H9 (cell line): Measurements from ENCODE around the gene YIPF2. TPM values are rescaled to one million over a fixed set of nuclear protein-coding genes. Genes with fewer than 3 reads are reported as not detected.
"Not testable (repeated sequence)": the region's sequence is repeated elsewhere in the genome, so short reads cannot be mapped to it uniquely, and the experiment has no call there.

Source experiments
- DNase-seq: peaks from one replicate; pipeline ENCODE4 v3.0.0-alpha.2; 2017
- H2AFZ ChIP-seq: one replicate; pipeline ENCODE4 v1.6.1; 2013; ENCODE audit warnings: mild to moderate bottlenecking, low read length, control low read depth, moderate library complexity
- H2AK5ac ChIP-seq: 2 replicates; pipeline ENCODE4 v1.6.1; 2013; ENCODE audit warnings: low read length, control low read depth, mixed read lengths; ENCODE audit not compliant: insufficient read length
- H2BK120ac ChIP-seq: one replicate; pipeline ENCODE4 v1.6.1; 2013; ENCODE audit warnings: low read depth, mild to moderate bottlenecking, low read length, control low read depth, inconsistent platforms; ENCODE audit not compliant: poor library complexity, severe bottlenecking
- H2BK12ac ChIP-seq: 2 replicates; pipeline ENCODE4 v1.6.1; 2013; ENCODE audit warnings: low read length, control low read depth, mixed read lengths, low read depth; ENCODE audit not compliant: insufficient read length
- H2BK15ac ChIP-seq: 2 replicates; pipeline ENCODE4 v1.6.1; 2013; ENCODE audit warnings: low read depth, low read length, control low read depth
- H2BK20ac ChIP-seq: one replicate; pipeline ENCODE4 v1.6.1; 2013; ENCODE audit warnings: low read depth, mild to moderate bottlenecking, low read length, control low read depth, inconsistent platforms; ENCODE audit not compliant: poor library complexity, severe bottlenecking
- H2BK5ac ChIP-seq: 2 replicates; pipeline ENCODE4 v1.6.1; 2013; ENCODE audit warnings: low read length, control low read depth, mixed read lengths; ENCODE audit not compliant: insufficient read length
- H3K14ac ChIP-seq: 2 replicates; pipeline ENCODE4 v1.6.1; 2013; ENCODE audit warnings: low read length, control low read depth; ENCODE audit not compliant: insufficient read depth
- H3K18ac ChIP-seq: 2 replicates; pipeline ENCODE4 v1.6.1; 2013; ENCODE audit warnings: low read depth, mild to moderate bottlenecking, mixed read lengths, low read length, control low read depth; ENCODE audit not compliant: insufficient read length
- H3K23ac ChIP-seq: 2 replicates; pipeline ENCODE4 v1.6.1; 2013; ENCODE audit warnings: low read length, control low read depth, mixed read lengths, low read depth; ENCODE audit not compliant: insufficient read length
- H3K23me2 ChIP-seq: 2 replicates; pipeline ENCODE4 v1.6.1; 2013; ENCODE audit warnings: low read depth, mild to moderate bottlenecking, mixed read lengths, low read length, control low read depth; ENCODE audit not compliant: insufficient read length, poor library complexity, severe bottlenecking
- H3K27ac ChIP-seq: 2 replicates; pipeline ENCODE4 v1.5.1; 2013; ENCODE audit warnings: low read length, control low read depth, mixed read lengths, low read depth; ENCODE audit not compliant: insufficient read length
- H3K27me3 ChIP-seq: 2 replicates; pipeline ENCODE4 v1.6.1; 2013; ENCODE audit warnings: low read length, control low read depth, inconsistent platforms; ENCODE audit not compliant: insufficient read depth
- H3K4ac ChIP-seq: 2 replicates; pipeline ENCODE4 v1.6.1; 2013; ENCODE audit warnings: low read depth, mild to moderate bottlenecking, control low read depth, inconsistent platforms, low read length, moderate library complexity
- H3K4me1 ChIP-seq: 2 replicates; pipeline ENCODE4 v1.6.1; 2013; ENCODE audit warnings: low read length, control low read depth, inconsistent platforms; ENCODE audit not compliant: insufficient read depth
- H3K4me2 ChIP-seq: 2 replicates; pipeline ENCODE4 v1.6.1; 2013; ENCODE audit warnings: low read length, control low read depth, mixed read lengths; ENCODE audit not compliant: insufficient read length, insufficient read depth
- H3K56ac ChIP-seq: 2 replicates; pipeline ENCODE4 v1.6.1; 2013; ENCODE audit warnings: low read depth, mild to moderate bottlenecking, mixed read lengths, low read length, control low read depth; ENCODE audit not compliant: insufficient read length
- H3K79me1 ChIP-seq: 2 replicates; pipeline ENCODE4 v1.6.1; 2013; ENCODE audit warnings: low read depth, mild to moderate bottlenecking, moderate library complexity, low read length, control low read depth, inconsistent platforms; ENCODE audit not compliant: insufficient read depth, poor library complexity, severe bottlenecking
- H3K79me2 ChIP-seq: 2 replicates; pipeline ENCODE4 v1.6.1; 2013; ENCODE audit warnings: low read length, control low read depth, inconsistent platforms; ENCODE audit not compliant: insufficient read depth
- H3K9ac ChIP-seq: 2 replicates; pipeline ENCODE4 v1.6.1; 2013; ENCODE audit warnings: low read length, control low read depth, mixed read lengths; ENCODE audit not compliant: insufficient read length; ENCODE audit errors: extremely low read depth
- H3K9me3 ChIP-seq: one replicate; pipeline ENCODE4 v1.6.1; 2013; ENCODE audit warnings: low read depth, low read length, inconsistent platforms; ENCODE audit not compliant: control insufficient read depth
- H3T11ph ChIP-seq: one replicate; pipeline ENCODE4 v1.6.1; 2013; ENCODE audit warnings: mild to moderate bottlenecking, low read length, control low read depth, inconsistent platforms
- H4K20me1 ChIP-seq: one replicate; pipeline ENCODE4 v1.6.1; 2013; ENCODE audit not compliant: control insufficient read depth, insufficient read length, insufficient read depth
- H4K5ac ChIP-seq: 2 replicates; pipeline ENCODE4 v1.6.1; 2013; ENCODE audit warnings: low read depth, mild to moderate bottlenecking, mixed read lengths, low read length, control low read depth; ENCODE audit not compliant: insufficient read length
- H4K8ac ChIP-seq: replicated peaks from 2 replicates; pipeline ENCODE4 v1.6.1; 2013; ENCODE audit warnings: low read length, control low read depth, mixed read lengths, low read depth; ENCODE audit not compliant: insufficient read length
- H4K91ac ChIP-seq: 2 replicates; pipeline ENCODE4 v1.6.1; 2013; ENCODE audit warnings: low read depth, mild to moderate bottlenecking, moderate library complexity, mixed read lengths, low read length, control low read depth; ENCODE audit not compliant: insufficient read length
- H3K27ac Mint-ChIP-seq, 3 experiments: 2 replicates in 2 of 3; 3 replicates in 1 of 3; pipeline ENCODE4 v1.8.0; 2020 to 2021; ENCODE audit warnings: mixed read lengths in 3 of 3, mild to moderate bottlenecking in 1 of 3, moderate library complexity in 1 of 3
- H3K27me3 Mint-ChIP-seq: 2 replicates; pipeline ENCODE4 v1.8.0; 2021; ENCODE audit warnings: low read depth, mild to moderate bottlenecking, moderate library complexity, mixed read lengths
- H3K36me3 Mint-ChIP-seq, 3 experiments: 2 replicates in 2 of 3; 3 replicates in 1 of 3; pipeline ENCODE4 v1.8.0; 2020 to 2021; ENCODE audit warnings: low read depth in 3 of 3, mixed read lengths in 3 of 3; ENCODE audit not compliant: insufficient read depth in 1 of 3
- H3K4me1 Mint-ChIP-seq, 2 experiments: 2 replicates each; pipeline ENCODE4 v1.8.0; 2020; ENCODE audit warnings: mixed read lengths in 2 of 2
- H3K4me3 Mint-ChIP-seq, 2 experiments: 2 replicates in 1 of 2; 3 replicates in 1 of 2; pipeline ENCODE4 v1.8.0; 2020 to 2021; ENCODE audit warnings: mild to moderate bottlenecking in 2 of 2, mixed read lengths in 2 of 2, moderate library complexity in 1 of 2
- H3K9me3 Mint-ChIP-seq, 2 experiments: 2 replicates in 1 of 2; 3 replicates in 1 of 2; pipeline ENCODE4 v1.8.0; 2020; ENCODE audit warnings: mild to moderate bottlenecking in 2 of 2, mixed read lengths in 2 of 2, moderate library complexity in 1 of 2
- WGBS: extraction: QIAGEN DNeasy Blood & Tissue Kit; methylation state at CpG from one replicate; pipeline ENCODE4 v1.1.7; 2013; ENCODE audit warnings: missing lambda C conversion rate, low lambda C conversion rate, mixed read lengths; ENCODE audit not compliant: insufficient read length; ENCODE audit errors: extremely low coverage; 5-methylcytosine and 5-hydroxymethylcytosine counted together
- total RNA-seq: library from RNA; stranded (reverse); gene quantifications from 2 replicates; pipeline ENCODE4 v1.2.1, GENCODE V29; 2021

The YIPF2 gene
- total RNA-seq, 1 experiment from 2014 or later, result 58.2 TPM

GRCh38 chr19:10941649-10942048 is 13.2 kb upstream of the YIPF2 start:
- not testable (repeated sequence) for H2AFZ ChIP-seq, H3K27ac ChIP-seq
- H3K4me1 Mint-ChIP-seq, result peaks cover 9 to 11% of the 10 kb centered on the region in 2 experiments; a peak in 3 of 4 replicates

More at GRCh38 chr19:10941649-10942048, 13.2 kb upstream of the YIPF2 start:
- H3K27me3 Mint-ChIP-seq, H3K27ac Mint-ChIP-seq, H3K4me1 ChIP-seq, H3K56ac ChIP-seq, H3K23me2 ChIP-seq, H3K27me3 ChIP-seq, H2BK15ac ChIP-seq, H3K79me2 ChIP-seq, H2BK120ac ChIP-seq, H3K23ac ChIP-seq, H3K4ac ChIP-seq, H3K14ac ChIP-seq, H4K20me1 ChIP-seq, H4K91ac ChIP-seq, H2AK5ac ChIP-seq, H3K36me3 Mint-ChIP-seq, H3K4me2 ChIP-seq, H3K9me3 Mint-ChIP-seq, H3T11ph ChIP-seq, H3K9ac ChIP-seq, H4K5ac ChIP-seq, H3K9me3 ChIP-seq, H2BK20ac ChIP-seq, H4K8ac ChIP-seq, H3K4me3 Mint-ChIP-seq, DNase-seq, H2BK12ac ChIP-seq, H3K18ac ChIP-seq, H3K79me1 ChIP-seq, H2BK5ac ChIP-seq: not testable (repeated sequence)
- WGBS, result no CpG with 5 or more reads among the region's 14 CpGs
